Common myeloid progenitor, CD34-positive (primary cell): ENCODE results near the gene ARL13A.

Experiments
- CTCF ChIA-PET: fragments of 350-600 bp; sonication (Branson Sonifier 250); formaldehyde crosslinking; loops from one replicate; lab custom pipeline; 2021; ENCODE audit warnings: antibody characterized with exemption; lab: Charles Lee
- POLR2A ChIA-PET: fragments of 350-600 bp; sonication (Branson Sonifier 250); formaldehyde crosslinking; loops from one replicate; lab custom pipeline; 2021; ENCODE audit warnings: antibody characterized with exemption; lab: Charles Lee
- DNase-seq, 3 donors: peaks; one replicate each; pipeline versions ENCODE4 v3.0.0 to v3.0.0-alpha.2; 2013
- H3K27ac ChIP-seq, 2 experiments: 1 replicate in 1 of 2; 2 replicates in 1 of 2; pipeline ENCODE4 v1.7.0; 2013; ENCODE audit warnings: inconsistent platforms in 2 of 2, low read length in 2 of 2, mild to moderate bottlenecking in 2 of 2, low read depth in 1 of 2, moderate library complexity in 1 of 2; ENCODE audit not compliant: severe bottlenecking in 2 of 2, insufficient read depth in 1 of 2, poor library complexity in 1 of 2
- H3K27me3 ChIP-seq, 5 experiments: replicated peaks in 2 of 5; 1 replicate in 3 of 5; 2 replicates in 2 of 5; pipeline versions ENCODE4 v1.6.1 to v1.7.0; 2013; ENCODE audit warnings: low read length in 4 of 5, mild to moderate bottlenecking in 2 of 5, moderate library complexity in 2 of 5, inconsistent platforms in 1 of 5; ENCODE audit not compliant: insufficient read depth in 5 of 5, control insufficient read depth in 4 of 5
- H3K36me3 ChIP-seq, 4 experiments: 1 replicate in 2 of 4; 2 replicates in 2 of 4; pipeline versions ENCODE4 v1.6.1 to v1.7.0; 2013; ENCODE audit warnings: low read length in 3 of 4, control low read depth in 1 of 4, mild to moderate bottlenecking in 1 of 4; ENCODE audit not compliant: control insufficient read depth in 4 of 4, insufficient read depth in 4 of 4
- H3K4me1 ChIP-seq, 4 experiments: 1 replicate in 3 of 4; 2 replicates in 1 of 4; pipeline versions ENCODE4 v1.6.1 to v1.7.1; 2013; ENCODE audit warnings: low read length in 3 of 4, mild to moderate bottlenecking in 3 of 4, control low read depth in 1 of 4, inconsistent platforms in 1 of 4, moderate library complexity in 1 of 4; ENCODE audit not compliant: control insufficient read depth in 4 of 4, insufficient read depth in 4 of 4; ENCODE audit errors: control extremely low read depth in 1 of 4
- H3K4me3 ChIP-seq, 7 experiments: 1 replicate in 4 of 7; 2 replicates in 3 of 7; pipeline versions ENCODE4 v1.5.1 to v1.7.0; 2013; ENCODE audit warnings: mild to moderate bottlenecking in 7 of 7, low read length in 6 of 7, moderate library complexity in 6 of 7, inconsistent platforms in 2 of 7, low read depth in 2 of 7, control low read depth in 1 of 7; ENCODE audit not compliant: insufficient read depth in 4 of 7, control insufficient read depth in 1 of 7; ENCODE audit errors: extremely low read depth in 1 of 7
- H3K9me3 ChIP-seq, 5 experiments: 1 replicate in 4 of 5; 2 replicates in 1 of 5; pipeline versions ENCODE4 v1.6.1 to v1.7.1; 2013; ENCODE audit warnings: low read length in 4 of 5, mild to moderate bottlenecking in 2 of 5, inconsistent platforms in 1 of 5, low read depth in 1 of 5, moderate library complexity in 1 of 5; ENCODE audit not compliant: control insufficient read depth in 4 of 5, insufficient read depth in 2 of 5; ENCODE audit errors: control extremely low read depth in 1 of 5
- WGBS: methylation state at CpG from one replicate; pipeline ENCODE4 v1.1.5; 2013; ENCODE audit not compliant: insufficient coverage; 5-methylcytosine and 5-hydroxymethylcytosine counted together

ARL13A gene

GRCh38 chrX:101022020-101022419 is 52.5 kb downstream of the ARL13A start:
- Histone ChIP-seq H3K9me3 (no peaks in the 10 kb centered on the region), H3K4me1 (no peaks in the 10 kb centered on the region), H3K4me3 (no peak overlapping the region), H3K27me3 (no peaks in the 10 kb centered on the region), H3K36me3 (peaks cover 3 to 48% (median 16%) of the 10 kb centered on the region in 4 experiments), H3K27ac (no peak overlapping the region)
- ChIA-PET POLR2A (no interaction called here), CTCF (no interaction called here)
- no peak for DNase-seq
- WGBS = 100% methylated on average over 3 of the region's 3 CpGs

- Histone ChIP-seq H3K27me3 (no peaks in the 10 kb centered on the region), H3K4me1 (no peaks in the 10 kb centered on the region), H3K9me3 (no peaks in the 10 kb centered on the region), H3K27ac (no peak overlapping the region), H3K36me3 (peaks cover 6 to 43% (median 14%) of the 10 kb centered on the region in 4 experiments), H3K4me3 (no peak overlapping the region)
- POLR2A ChIA-PET = no interaction called here
- CTCF ChIA-PET = no interaction called here
- DNase-seq = no peak
Observed at GRCh38 chrX:101025126-101025525, 55.6 kb downstream of the ARL13A start.

GRCh38 chrX:101028562-101028961 is 59.1 kb downstream of the ARL13A start:
- 50% methylated on average over 1 of the region's 1 CpG for WGBS
- POLR2A ChIA-PET = no interaction called here
- CTCF ChIA-PET = no interaction called here

GRCh38 chrX:101029665-101030064 is 60.2 kb downstream of the ARL13A start:
- no peaks in the 10 kb centered on the region for H3K4me1 ChIP-seq
- CTCF ChIA-PET = no interaction called here
- POLR2A ChIA-PET = no interaction called here
- no peak overlapping the region for H3K27ac ChIP-seq
- WGBS = no CpG with 5 or more reads among the region's 1 CpG
- H3K36me3 ChIP-seq = peaks cover 2 to 22% (median 7%) of the 10 kb centered on the region in 4 experiments
- DNase-seq = no peak
- H3K4me3 ChIP-seq = no peak overlapping the region
- H3K27me3 ChIP-seq = no peaks in the 10 kb centered on the region
- H3K9me3 ChIP-seq = no peaks in the 10 kb centered on the region

More at GRCh38 chrX:101028562-101028961, 59.1 kb downstream of the ARL13A start:
- DNase-seq = peak in 2 of 3 donors; percentile 25 to 40
- H3K36me3 ChIP-seq = peaks cover 2 to 23% (median 7%) of the 10 kb centered on the region in 4 experiments
- H3K9me3 ChIP-seq = no peaks in the 10 kb centered on the region
- H3K27ac ChIP-seq = no peak overlapping the region
- H3K27me3 ChIP-seq = no peaks in the 10 kb centered on the region
- H3K4me3 ChIP-seq = no peak overlapping the region
- H3K4me1 ChIP-seq = no peaks in the 10 kb centered on the region

- no peak overlapping the region for H3K4me3 ChIP-seq
- POLR2A ChIA-PET = no interaction called here
- peaks cover 0 to 36% (median 6%) of the 10 kb centered on the region in 4 experiments for H3K36me3 ChIP-seq
- no peak overlapping the region for H3K27ac ChIP-seq
- no peaks in the 10 kb centered on the region for H3K4me1 ChIP-seq
- no peak for DNase-seq
- H3K27me3 ChIP-seq = no peaks in the 10 kb centered on the region
- CTCF ChIA-PET = no interaction called here
- no peaks in the 10 kb centered on the region for H3K9me3 ChIP-seq
Observed at GRCh38 chrX:101037231-101037630, 67.7 kb downstream of the ARL13A start.

GRCh38 chrX:101040197-101040596 is 70.7 kb downstream of the ARL13A start:
- Histone ChIP-seq H3K27ac (no peak overlapping the region), H3K4me1 (no peaks in the 10 kb centered on the region), H3K9me3 (no peaks in the 10 kb centered on the region), H3K36me3 (peaks cover 2 to 35% (median 4%) of the 10 kb centered on the region in 4 experiments), H3K27me3 (no peaks in the 10 kb centered on the region), H3K4me3 (no peak overlapping the region)
- 80% methylated on average over 1 of the region's 4 CpGs for WGBS
- DNase-seq = no peak
- ChIA-PET POLR2A (no interaction called here), CTCF (no interaction called here)
